H1 (cell line): ENCODE results near the gene TNRC6A. TPM values are rescaled to one million over a fixed set of nuclear protein-coding genes. Genes with fewer than 3 reads are reported as not detected.

ENCODE experiments used
- GTF2F1 ChIP-seq: IDR thresholded peaks from 2 replicates; pipeline ENCODE4 v1.6.1; 2012; ENCODE audit warnings: low read depth, low read length, improper control_type of control experiment, borderline replicate concordance
- JUN ChIP-seq: IDR thresholded peaks from 2 replicates; pipeline ENCODE4 v1.6.1; 2011; ENCODE audit warnings: low read depth, mild to moderate bottlenecking, improper control_type of control experiment, low read length
- POLR2AphosphoS5 ChIP-seq: IDR thresholded peaks from 2 replicates; pipeline ENCODE4 v1.6.1; 2011; ENCODE audit warnings: low read depth, low read length
- SP4 ChIP-seq: IDR thresholded peaks from 2 replicates; pipeline ENCODE4 v1.6.1; 2012; ENCODE audit warnings: low read length, inconsistent platforms
- polyA plus RNA-seq, 7 experiments: library from polyadenylated mRNA; depleted of rRNA in 3 of 7; stranded (reverse) in 5 of 7; unstranded in 2 of 7; fragments of >200 nt in 5 of 7; fragments of 200-250 nt in 2 of 7; gene quantifications; 1 replicate in 5 of 7; 2 replicates in 1 of 7; 4 replicates in 1 of 7; pipeline versions ENCODE4 v1.2.1 to v1.2.3, GENCODE V29; 2011 to 2013; ENCODE audit warnings: missing spikeins in 2 of 7, mixed read lengths in 2 of 7
- total RNA-seq: library from RNA; stranded (reverse); fragmentation: NEBNext Ultra II Directional; extraction: Animal tissue kit (Norgen Biotek cat#: 25700); gene quantifications from 2 replicates; pipeline ENCODE4 v1.2.1, GENCODE V29; 2021
- TF ChIP-seq, protein P1 (sequence below), 3 experiments: IDR thresholded peaks; 1 replicate in 2 of 3; 2 replicates in 1 of 3; pipeline versions ENCODE4 v1.5.1 to v1.6.1; 2011; ENCODE audit warnings: low read length in 3 of 3, mild to moderate bottlenecking in 3 of 3, inconsistent platforms in 2 of 3, low read depth in 1 of 3, moderate library complexity in 1 of 3; ENCODE audit not compliant: insufficient read depth in 1 of 3; ENCODE audit errors: control extremely low read depth in 1 of 3

TNRC6A gene
- total and polyA plus RNA-seq, 2 of the 8 experiments (the other 6 are each of a cell fraction or from before 2014, with no cell fraction given): 67.6 to 103 TPM

- TF ChIP-seq, protein P1, sequence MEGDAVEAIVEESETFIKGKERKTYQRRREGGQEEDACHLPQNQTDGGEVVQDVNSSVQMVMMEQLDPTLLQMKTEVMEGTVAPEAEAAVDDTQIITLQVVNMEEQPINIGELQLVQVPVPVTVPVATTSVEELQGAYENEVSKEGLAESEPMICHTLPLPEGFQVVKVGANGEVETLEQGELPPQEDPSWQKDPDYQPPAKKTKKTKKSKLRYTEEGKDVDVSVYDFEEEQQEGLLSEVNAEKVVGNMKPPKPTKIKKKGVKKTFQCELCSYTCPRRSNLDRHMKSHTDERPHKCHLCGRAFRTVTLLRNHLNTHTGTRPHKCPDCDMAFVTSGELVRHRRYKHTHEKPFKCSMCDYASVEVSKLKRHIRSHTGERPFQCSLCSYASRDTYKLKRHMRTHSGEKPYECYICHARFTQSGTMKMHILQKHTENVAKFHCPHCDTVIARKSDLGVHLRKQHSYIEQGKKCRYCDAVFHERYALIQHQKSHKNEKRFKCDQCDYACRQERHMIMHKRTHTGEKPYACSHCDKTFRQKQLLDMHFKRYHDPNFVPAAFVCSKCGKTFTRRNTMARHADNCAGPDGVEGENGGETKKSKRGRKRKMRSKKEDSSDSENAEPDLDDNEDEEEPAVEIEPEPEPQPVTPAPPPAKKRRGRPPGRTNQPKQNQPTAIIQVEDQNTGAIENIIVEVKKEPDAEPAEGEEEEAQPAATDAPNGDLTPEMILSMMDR (IDR thresholded peaks at IDR 0.05; ENCODE audit: control extremely low read depth in 1 of 3, insufficient read depth in 1 of 3, low read depth in 1 of 3, low read length in 3 of 3): no peak
- no peak for TF ChIP-seq SP4
- TF ChIP-seq JUN: no peak
- TF ChIP-seq GTF2F1: no peak
- TF ChIP-seq POLR2AphosphoS5: no peak
Measured at GRCh38 chr16:24838554-24839266, 109.3 kb downstream of the TNRC6A start (continued).
